GM12891 (cell line): ENCODE results near the gene E2F1.

Source experiments
- PAX5 ChIP-seq: IDR thresholded peaks from 2 replicates; pipeline ENCODE4 v1.6.1; 2011; ENCODE audit warnings: low read length, moderate library complexity, mild to moderate bottlenecking; ENCODE audit not compliant: insufficient read depth, severe bottlenecking
- POLR2A ChIP-seq: IDR thresholded peaks from 2 replicates; pipeline ENCODE4 v1.6.1; 2011; ENCODE audit warnings: low read depth, low read length, control low read depth
- POLR2AphosphoS5 ChIP-seq: IDR thresholded peaks from 2 replicates; pipeline ENCODE4 v1.6.1; 2011; ENCODE audit warnings: low read depth, low read length, control low read depth
- POU2F2 ChIP-seq: IDR thresholded peaks from 2 replicates; pipeline ENCODE4 v1.6.1; 2011; ENCODE audit warnings: low read depth, mild to moderate bottlenecking, control low read depth, low read length, moderate library complexity
- SPI1 ChIP-seq: IDR thresholded peaks from 2 replicates; pipeline ENCODE4 v1.6.1; 2011; ENCODE audit warnings: low read depth, low read length, control low read depth
- TAF1 ChIP-seq: IDR thresholded peaks from 2 replicates; pipeline ENCODE4 v1.6.1; 2011; ENCODE audit warnings: low read depth, low read length, control low read depth

- no peak for TF ChIP-seq POLR2AphosphoS5
- TF ChIP-seq POLR2A: no peak
- no peak for TF ChIP-seq TAF1
- no peak for TF ChIP-seq PAX5
- no peak for TF ChIP-seq SPI1
- no peak for TF ChIP-seq POU2F2
These were observed 14.5 kb downstream of the E2F1 start for GRCh38 chr20:33671573-33672288.
